Left ventricle myocardium superior (tissue), 1 donor: ENCODE data around the gene SNAP47. TPM values are rescaled to one million over a fixed set of nuclear protein-coding genes. Genes with fewer than 3 reads are reported as not detected.

Experiments used
- ATAC-seq: fragments of 200-7000 bp; cut with Tn5 transposase; one replicate; pipeline ENCODE4 v1.9.1; 2020; ENCODE audit warnings: mild to moderate bottlenecking, moderate library complexity
- DNase-seq: peaks from one replicate; pipeline ENCODE4 v3.0.0-alpha.2; 2020
- intact Hi-C: fragments of 100-400 bp; cut with micrococcal nuclease; formaldehyde crosslinking; loops from one replicate; pipeline ENCODE4 v1.11.0; 2022
- total RNA-seq: library from RNA; stranded (reverse); fragmentation: NEBNext Ultra II Directional; extraction: Animal tissue kit (Norgen Biotek cat#: 25700); gene quantifications from one replicate; pipeline ENCODE4 v1.2.1, GENCODE V29; 2021
- donor health status: DM: no; HTN: yes; CAD: no; lungs with severe emphysema.

Gene SNAP47
- total RNA-seq, 1 donor from 2014 or later, result 36.4 TPM

DNA sequence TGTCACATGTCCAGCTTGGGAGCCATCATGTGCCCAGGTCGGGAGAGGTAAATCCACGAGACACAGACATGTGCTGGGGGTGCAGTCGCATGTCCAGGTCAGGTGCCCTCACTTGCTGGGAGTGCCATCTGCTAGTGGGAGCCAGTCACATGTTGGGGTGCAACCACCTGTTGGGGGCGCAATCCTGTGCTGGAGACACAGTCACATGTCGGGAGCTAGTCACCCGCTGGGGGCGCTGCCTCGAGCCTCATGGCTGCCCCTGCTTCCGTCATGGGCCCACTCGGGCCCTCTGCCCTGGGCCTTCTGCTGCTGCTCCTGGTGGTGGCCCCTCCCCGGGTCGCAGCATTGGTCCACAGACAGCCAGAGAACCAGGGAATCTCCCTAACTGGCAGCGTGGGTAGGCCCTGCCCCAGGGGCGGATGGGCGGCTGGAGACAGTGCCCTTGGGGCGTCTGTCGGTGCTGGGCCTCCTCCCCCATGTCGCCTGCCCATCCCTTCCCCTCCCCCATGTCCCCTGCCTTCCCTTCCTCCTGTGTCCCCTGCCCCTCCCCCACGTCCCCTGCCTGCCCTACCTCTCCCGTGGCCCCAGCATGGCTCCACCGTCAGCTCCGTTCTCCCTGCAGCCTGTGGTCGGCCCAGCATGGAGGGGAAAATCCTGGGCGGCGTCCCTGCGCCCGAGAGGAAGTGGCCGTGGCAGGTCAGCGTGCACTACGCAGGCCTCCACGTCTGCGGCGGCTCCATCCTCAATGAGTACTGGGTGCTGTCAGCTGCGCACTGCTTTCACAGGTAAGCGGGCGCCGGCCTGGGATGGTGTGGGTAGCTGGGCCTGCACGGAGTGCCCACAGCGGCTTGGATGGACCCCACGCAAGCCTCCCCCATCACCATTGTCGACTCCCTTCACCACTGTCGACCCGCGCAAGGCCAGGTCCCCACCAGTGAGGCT, 80.5 kb downstream of the SNAP47 start, which contains the start of gene PRSS38:
PRSS38 (plus strand) TSS at position 208 of the 942 bp plus-strand sequence; CDS start at position 250, 42 bp downstream.
- intact Hi-C loops, result no loop called here
- DNase-seq, result no peak
- no peak for ATAC-seq

DNA sequence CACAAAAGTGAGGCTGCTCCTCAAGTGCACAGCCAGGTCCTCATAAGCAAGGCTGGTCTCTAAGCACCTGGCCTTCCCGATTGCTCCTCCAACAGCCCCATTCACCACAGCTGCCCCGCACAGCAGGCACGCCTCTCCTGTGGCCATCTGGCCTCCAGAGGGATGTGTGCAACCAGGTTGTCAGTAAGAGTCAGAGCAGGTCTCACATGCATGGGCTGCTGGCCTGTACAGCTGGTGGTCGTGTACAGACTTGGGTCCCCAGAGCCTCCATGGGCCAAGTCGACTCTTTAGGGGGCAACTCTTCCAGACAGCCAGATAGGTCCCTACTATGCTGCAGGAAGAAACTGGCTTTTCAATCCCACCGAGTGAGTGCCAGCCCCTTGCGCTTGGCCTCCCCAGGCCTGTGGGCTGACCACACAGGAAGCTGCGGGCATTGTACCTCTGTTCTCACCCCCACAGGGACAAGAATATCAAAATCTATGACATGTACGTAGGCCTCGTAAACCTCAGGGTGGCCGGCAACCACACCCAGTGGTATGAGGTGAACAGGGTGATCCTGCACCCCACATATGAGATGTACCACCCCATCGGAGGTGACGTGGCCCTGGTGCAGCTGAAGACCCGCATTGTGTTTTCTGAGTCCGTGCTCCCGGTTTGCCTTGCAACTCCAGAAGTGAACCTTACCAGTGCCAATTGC, 81.7 kb downstream of the SNAP47 start:
- DNase-seq (no peak), ATAC-seq (no peak)
- intact Hi-C loops, result no loop called here

DNA sequence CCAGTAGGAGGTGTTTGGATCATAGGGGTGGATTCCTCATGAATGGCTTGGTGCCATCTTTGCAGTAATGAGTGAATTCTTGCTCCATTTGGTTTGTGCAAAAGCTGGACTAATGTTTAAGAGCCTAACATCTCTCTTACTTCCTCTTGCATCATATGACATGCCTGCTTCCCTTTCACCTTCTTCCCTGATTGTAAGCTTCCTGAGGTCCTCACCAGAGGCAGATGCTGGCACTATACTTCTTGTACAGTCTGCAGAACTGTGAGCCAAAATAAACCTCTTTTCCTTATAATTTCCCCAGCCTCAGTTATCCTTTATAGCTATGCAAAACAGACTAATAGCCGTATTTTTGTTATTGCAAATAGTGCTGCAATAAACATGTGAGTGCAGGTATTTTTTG, 88.3 kb downstream of the SNAP47 start:
- DNase-seq (no peak), ATAC-seq (no peak)
- intact Hi-C loops, result no loop called here

DNA sequence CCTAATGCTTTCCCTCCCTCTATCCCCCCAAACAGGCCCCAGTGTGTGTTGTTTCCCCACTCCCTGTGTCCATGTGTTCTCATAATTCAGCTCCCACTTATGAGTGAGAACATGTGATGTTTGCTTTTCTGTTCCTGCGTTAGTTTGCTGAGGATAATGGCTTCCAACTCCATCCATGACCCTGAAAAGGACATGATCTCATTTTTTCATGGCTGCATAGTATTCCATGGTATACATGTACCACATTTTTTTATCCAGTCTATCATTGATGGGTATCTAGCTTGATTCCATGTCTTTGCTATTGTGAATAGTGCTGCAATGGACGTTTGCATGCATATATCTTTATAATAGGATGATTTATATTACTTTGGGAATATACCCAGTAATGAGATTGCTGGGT, 89.0 kb downstream of the SNAP47 start:
- DNase-seq, result no peak
- ATAC-seq, result no peak
- intact Hi-C loops, result no loop called here

DNA sequence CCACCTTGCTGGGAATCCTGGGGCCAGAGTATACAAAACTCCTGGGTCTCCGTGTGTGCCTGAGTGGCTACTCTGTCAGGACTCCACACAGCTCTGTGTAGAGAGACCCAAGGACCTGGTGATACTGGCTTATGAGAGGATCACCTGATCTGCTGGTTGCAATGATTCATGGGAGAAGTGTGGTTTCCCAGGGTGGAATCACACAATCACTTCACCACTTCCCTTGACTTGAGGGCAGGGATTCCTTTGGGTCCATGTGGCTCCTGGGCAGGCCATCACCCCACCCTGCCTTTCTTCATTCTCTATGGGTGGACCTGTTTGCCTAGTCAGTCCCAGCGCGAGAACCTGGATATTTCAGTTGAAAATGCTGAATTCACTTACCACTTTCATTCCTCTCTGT, 93.6 kb downstream of the SNAP47 start:
- DNase-seq (no peak), ATAC-seq (no peak)
- intact Hi-C loops, result no loop called here

Other genes with a start within 250 kb of the SNAP47 start
- gene ZNF678, start 171.9 kb upstream of the SNAP47 start, total RNA-seq, result 1.4 TPM
- gene JMJD4, start 133 bp upstream of the SNAP47 start, total RNA-seq, result 8.0 TPM
- not detected for gene PRSS38, start 80.2 kb downstream of the SNAP47 start, total RNA-seq
- 2.5 TPM for gene WNT9A, start 212.5 kb downstream of the SNAP47 start, total RNA-seq